ENCODE results near the gene FMNL2.

FMNL2 gene

GRCh38 chr2:152431370-152432098 lies 96.6 kb downstream of the FMNL2 start:
- H3K36me3 ChIP-seq (ENCODE audit: insufficient read depth, low read length): no peaks in the 10 kb centered on the region
- H3K79me2 ChIP-seq (ENCODE audit: insufficient read depth, low read length): no peaks in the 10 kb centered on the region
- H4K20me1 ChIP-seq (ENCODE audit: insufficient read depth, low read length): no peaks in the 10 kb centered on the region
- no peak overlapping the region for H3K9ac ChIP-seq (ENCODE audit: low read length)
- no peaks in the 10 kb centered on the region for H3K4me1 ChIP-seq (ENCODE audit: insufficient read depth, low read length, severe bottlenecking)
- H3K9me3 ChIP-seq (ENCODE audit: low read length): no peaks in the 10 kb centered on the region
- no peak overlapping the region for H3K27ac ChIP-seq (ENCODE audit: low read depth, low read length, poor library complexity, severe bottlenecking)
- H3F3A ChIP-seq (ENCODE audit: insufficient read depth, low read length): no peaks in the 10 kb centered on the region
- H3K4me2 ChIP-seq (ENCODE audit: low read length): no peak overlapping the region
- H3K9me2 ChIP-seq (ENCODE audit: low read depth, low read length): no peaks in the 10 kb centered on the region
- TF ChIP-seq EZH2 (IDR thresholded peaks at IDR 0.05; ENCODE audit: borderline replicate concordance, low read length) (no peak), CTCF (IDR thresholded peaks at IDR 0.05; ENCODE audit: low read length) (no peak)
- no peaks in the 10 kb centered on the region for H3K27me3 ChIP-seq (ENCODE audit: insufficient read depth, low read length)
- H2AFZ ChIP-seq (ENCODE audit: low read length): no peak overlapping the region
- no peak overlapping the region for H3K4me3 ChIP-seq (ENCODE audit: low read depth, low read length, poor library complexity, severe bottlenecking)

GRCh38 chr2:152432206-152432653 lies 97.3 kb downstream of the FMNL2 start:
- H3K79me2 ChIP-seq (ENCODE audit: insufficient read depth, low read length): no peaks in the 10 kb centered on the region

GRCh38 chr2:152432765-152433164 lies 97.8 kb downstream of the FMNL2 start:
- no peak overlapping the region for H3K9ac ChIP-seq (ENCODE audit: low read length)
- no peak overlapping the region for H3K4me3 ChIP-seq (ENCODE audit: low read depth, low read length, poor library complexity, severe bottlenecking)
- no peaks in the 10 kb centered on the region for H3F3A ChIP-seq (ENCODE audit: insufficient read depth, low read length)
- no peaks in the 10 kb centered on the region for H3K4me1 ChIP-seq (ENCODE audit: insufficient read depth, low read length, severe bottlenecking)
- no peaks in the 10 kb centered on the region for H3K79me2 ChIP-seq (ENCODE audit: insufficient read depth, low read length)
- no peak overlapping the region for H3K27ac ChIP-seq (ENCODE audit: low read depth, low read length, poor library complexity, severe bottlenecking)
- H3K9me3 ChIP-seq (ENCODE audit: low read length): no peaks in the 10 kb centered on the region
- H3K4me2 ChIP-seq (ENCODE audit: low read length): no peak overlapping the region
- no peaks in the 10 kb centered on the region for H3K9me2 ChIP-seq (ENCODE audit: low read depth, low read length)
- no peak for TF ChIP-seq CTCF (IDR thresholded peaks at IDR 0.05; ENCODE audit: low read length)
- no peak for TF ChIP-seq EZH2 (IDR thresholded peaks at IDR 0.05; ENCODE audit: borderline replicate concordance, low read length)
- no peaks in the 10 kb centered on the region for H3K27me3 ChIP-seq (ENCODE audit: insufficient read depth, low read length)
- no peaks in the 10 kb centered on the region for H4K20me1 ChIP-seq (ENCODE audit: insufficient read depth, low read length)
- H3K36me3 ChIP-seq (ENCODE audit: insufficient read depth, low read length): no peaks in the 10 kb centered on the region
- H2AFZ ChIP-seq (ENCODE audit: low read length): no peak overlapping the region

More at GRCh38 chr2:152432206-152432653, 97.3 kb downstream of the FMNL2 start:
- no peaks in the 10 kb centered on the region for H3F3A ChIP-seq (ENCODE audit: insufficient read depth, low read length)
- H4K20me1 ChIP-seq (ENCODE audit: insufficient read depth, low read length): no peaks in the 10 kb centered on the region
- no peak overlapping the region for H3K9ac ChIP-seq (ENCODE audit: low read length)
- no peak overlapping the region for H3K4me3 ChIP-seq (ENCODE audit: low read depth, low read length, poor library complexity, severe bottlenecking)
- H3K9me2 ChIP-seq (ENCODE audit: low read depth, low read length): no peaks in the 10 kb centered on the region
- H3K9me3 ChIP-seq (ENCODE audit: low read length): no peaks in the 10 kb centered on the region
- no peaks in the 10 kb centered on the region for H3K4me1 ChIP-seq (ENCODE audit: insufficient read depth, low read length, severe bottlenecking)
- no peak overlapping the region for H3K4me2 ChIP-seq (ENCODE audit: low read length)
- TF ChIP-seq EZH2 (IDR thresholded peaks at IDR 0.05; ENCODE audit: borderline replicate concordance, low read length): no peak
- no peak for TF ChIP-seq CTCF (IDR thresholded peaks at IDR 0.05; ENCODE audit: low read length)
- H3K36me3 ChIP-seq (ENCODE audit: insufficient read depth, low read length): no peaks in the 10 kb centered on the region
- H2AFZ ChIP-seq (ENCODE audit: low read length): no peak overlapping the region
- no peak overlapping the region for H3K27ac ChIP-seq (ENCODE audit: low read depth, low read length, poor library complexity, severe bottlenecking)
- H3K27me3 ChIP-seq (ENCODE audit: insufficient read depth, low read length): no peaks in the 10 kb centered on the region
